ENCODE results near the gene USP10.

DNA sequence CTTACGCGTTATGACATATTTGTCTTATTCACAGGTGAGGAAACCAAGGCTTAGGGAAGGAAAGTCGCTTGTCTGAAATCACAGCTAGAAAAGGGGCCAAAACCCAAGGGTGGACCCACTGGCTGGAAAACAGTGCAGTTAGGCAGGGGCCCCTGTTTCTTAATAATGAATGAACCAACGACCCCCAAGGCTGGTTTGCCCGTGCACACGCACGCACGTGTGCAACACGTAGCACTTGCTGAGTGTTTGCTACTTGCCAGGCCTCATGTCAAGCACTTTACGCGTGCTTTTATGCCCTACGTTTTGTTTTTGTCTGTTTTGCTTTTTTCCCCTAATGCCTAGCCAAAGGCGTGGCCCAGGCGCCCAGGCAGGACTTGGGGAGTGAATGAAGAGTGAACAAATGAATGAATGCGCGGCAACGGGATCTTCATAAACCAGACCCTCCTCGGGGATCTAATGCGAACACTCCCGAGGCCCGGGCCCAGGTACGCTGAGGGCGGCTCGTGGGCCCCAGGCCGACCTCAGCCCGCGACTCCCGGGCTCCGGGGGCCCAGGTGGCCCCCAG lies 571 bp upstream of the USP10 start:
- no peak for TF ChIP-seq POLR2A (IDR thresholded peaks at IDR 0.05)
- TF ChIP-seq, protein P1, sequence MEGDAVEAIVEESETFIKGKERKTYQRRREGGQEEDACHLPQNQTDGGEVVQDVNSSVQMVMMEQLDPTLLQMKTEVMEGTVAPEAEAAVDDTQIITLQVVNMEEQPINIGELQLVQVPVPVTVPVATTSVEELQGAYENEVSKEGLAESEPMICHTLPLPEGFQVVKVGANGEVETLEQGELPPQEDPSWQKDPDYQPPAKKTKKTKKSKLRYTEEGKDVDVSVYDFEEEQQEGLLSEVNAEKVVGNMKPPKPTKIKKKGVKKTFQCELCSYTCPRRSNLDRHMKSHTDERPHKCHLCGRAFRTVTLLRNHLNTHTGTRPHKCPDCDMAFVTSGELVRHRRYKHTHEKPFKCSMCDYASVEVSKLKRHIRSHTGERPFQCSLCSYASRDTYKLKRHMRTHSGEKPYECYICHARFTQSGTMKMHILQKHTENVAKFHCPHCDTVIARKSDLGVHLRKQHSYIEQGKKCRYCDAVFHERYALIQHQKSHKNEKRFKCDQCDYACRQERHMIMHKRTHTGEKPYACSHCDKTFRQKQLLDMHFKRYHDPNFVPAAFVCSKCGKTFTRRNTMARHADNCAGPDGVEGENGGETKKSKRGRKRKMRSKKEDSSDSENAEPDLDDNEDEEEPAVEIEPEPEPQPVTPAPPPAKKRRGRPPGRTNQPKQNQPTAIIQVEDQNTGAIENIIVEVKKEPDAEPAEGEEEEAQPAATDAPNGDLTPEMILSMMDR (IDR thresholded peaks at IDR 0.05 in 4 of 5, conservative IDR thresholded peaks at IDR 0.05 in 1 of 5): no peak
